SH-SY5Y (cell line): Measurements from ENCODE around the gene SLC22A3.

Experiments
- GATA2 ChIP-seq: IDR thresholded peaks from 2 replicates; pipeline ENCODE4 v1.6.1; 2011; ENCODE audit warnings: mild to moderate bottlenecking, low read depth, low read length
- GATA3 ChIP-seq: IDR thresholded peaks from 2 replicates; pipeline ENCODE4 v1.6.1; 2011; ENCODE audit warnings: low read depth, mild to moderate bottlenecking, low read length, moderate library complexity

The SLC22A3 gene

DNA sequence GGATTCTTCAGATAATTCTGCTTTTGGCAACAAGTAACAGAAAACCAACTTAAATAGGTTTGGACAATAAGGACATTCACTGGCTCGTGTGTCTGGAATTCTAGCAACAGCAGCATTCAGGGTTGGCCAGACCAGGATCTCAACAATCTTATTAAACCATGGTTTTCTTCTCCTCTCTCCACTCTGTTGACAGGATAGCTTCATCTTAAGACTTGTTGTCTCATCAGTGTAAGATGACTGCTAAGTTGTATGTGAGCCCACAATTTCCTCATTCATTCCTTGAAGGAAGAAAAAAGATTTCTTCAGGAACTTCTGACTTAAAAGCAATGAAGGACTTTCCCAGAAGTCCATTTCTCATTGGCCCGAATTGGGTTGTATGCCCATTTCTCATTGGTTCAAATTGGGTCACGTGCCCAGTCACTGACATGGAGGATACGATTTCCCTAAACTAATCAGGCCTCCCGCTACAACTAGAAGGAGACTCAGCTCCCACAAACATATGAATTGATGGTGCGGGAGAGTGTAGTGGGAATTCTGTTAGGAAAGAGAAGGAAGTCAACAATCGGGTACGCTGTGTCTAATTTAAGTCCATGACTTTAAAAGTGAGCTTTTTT is 83.7 kb downstream of the SLC22A3 start:
- TF ChIP-seq GATA3 (no peak), GATA2 (no peak)

DNA sequence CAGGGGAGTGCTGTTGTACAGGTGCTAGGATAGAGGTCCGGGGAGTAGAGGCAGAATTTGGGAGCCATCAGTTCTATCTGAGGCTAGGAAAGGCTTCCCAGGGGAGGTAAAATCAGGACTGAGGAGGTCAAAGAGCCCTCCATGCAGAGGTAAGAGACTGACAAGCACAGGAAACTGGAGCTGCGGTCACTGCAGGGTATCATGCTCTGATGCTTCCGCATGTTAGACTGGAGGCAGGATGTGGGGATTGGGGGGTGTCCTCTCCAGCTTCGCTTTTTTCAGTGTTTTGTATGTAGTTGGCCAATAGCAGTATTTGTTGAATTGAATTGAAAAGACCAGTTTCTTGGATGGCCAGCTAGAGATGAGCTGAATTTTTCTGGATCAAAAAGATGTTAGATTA is 87.8 kb downstream of the SLC22A3 start:
- TF ChIP-seq GATA2 (no peak), GATA3 (no peak)

DNA sequence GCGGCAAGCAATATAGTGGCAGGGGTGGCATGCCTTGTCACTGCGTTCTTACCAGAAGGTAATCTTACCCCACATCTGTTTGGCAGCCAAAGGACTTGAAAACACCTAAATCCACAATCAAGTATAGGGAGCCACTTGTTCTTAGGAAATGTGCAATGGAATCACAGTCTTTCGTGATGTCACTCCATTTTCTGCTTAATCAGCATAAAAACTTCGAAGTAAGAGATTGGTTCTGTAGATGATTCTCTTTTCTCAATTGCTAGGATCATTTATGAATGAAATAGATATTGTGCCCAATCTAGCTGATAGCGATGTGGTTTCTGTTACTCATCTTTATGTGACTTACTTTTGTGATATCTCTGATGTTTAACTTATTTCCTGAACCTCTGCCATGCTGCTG is 89.0 kb downstream of the SLC22A3 start:
- no peak for TF ChIP-seq GATA2
- TF ChIP-seq GATA3, result no peak

DNA sequence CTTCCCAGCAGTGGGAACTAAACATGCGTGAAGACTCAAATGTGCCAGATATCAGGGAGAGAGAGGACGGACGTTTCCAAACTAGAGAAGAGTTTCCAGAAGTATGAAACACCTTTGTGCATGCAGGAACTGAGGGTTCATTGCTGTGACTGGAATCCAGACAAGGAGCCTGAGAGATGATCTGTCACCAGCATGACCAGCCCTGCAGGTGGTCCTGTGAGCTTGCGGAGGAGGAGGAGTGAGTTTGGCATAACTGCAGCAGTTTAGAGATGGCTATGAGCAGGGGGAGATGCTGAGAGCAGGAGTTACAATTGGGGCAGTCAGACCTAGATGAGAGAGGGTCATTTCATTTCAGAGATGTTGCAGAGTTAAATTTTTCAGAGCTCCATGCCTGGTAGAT is 89.6 kb downstream of the SLC22A3 start:
- no peak for TF ChIP-seq GATA3
- no peak for TF ChIP-seq GATA2

DNA sequence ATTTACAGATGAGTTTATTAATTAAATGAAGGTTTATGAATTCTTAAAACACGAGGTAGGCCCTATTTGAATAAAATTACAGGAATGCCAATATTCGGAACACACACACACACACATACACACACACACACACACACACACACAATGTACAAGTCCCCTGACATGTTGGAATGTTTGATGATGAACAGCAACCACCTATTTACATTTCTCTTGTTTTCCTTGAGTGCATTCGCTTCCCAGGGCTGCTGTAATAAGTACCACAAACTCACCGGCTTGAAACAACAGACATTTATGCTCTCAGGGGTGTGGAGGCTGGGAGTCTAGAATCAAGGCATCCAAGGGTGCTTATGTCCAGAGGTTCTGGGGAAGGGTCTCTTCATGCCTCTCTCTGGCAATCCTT is 90.3 kb downstream of the SLC22A3 start:
- TF ChIP-seq GATA3, result no peak
- no peak for TF ChIP-seq GATA2

DNA sequence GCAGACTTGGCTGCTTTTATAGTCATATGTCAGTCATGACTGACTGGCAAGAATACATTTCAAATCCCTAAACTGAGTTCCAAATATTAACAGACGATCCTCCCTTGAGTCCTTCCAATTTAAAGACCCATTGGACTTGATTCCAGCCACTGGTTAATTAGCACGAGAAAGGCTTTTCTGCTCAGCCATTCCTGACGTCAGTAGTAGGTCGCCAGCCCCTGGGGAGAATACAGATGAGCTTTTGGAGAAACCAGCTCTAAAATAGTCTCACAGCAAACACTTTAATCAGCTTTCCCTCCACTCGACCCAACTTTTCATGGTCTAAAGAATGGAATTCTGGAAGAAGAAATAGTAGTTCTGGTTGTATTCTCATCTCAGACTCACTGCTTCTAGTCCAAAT is 91.6 kb downstream of the SLC22A3 start:
- TF ChIP-seq GATA3 (no peak), GATA2 (no peak)

DNA sequence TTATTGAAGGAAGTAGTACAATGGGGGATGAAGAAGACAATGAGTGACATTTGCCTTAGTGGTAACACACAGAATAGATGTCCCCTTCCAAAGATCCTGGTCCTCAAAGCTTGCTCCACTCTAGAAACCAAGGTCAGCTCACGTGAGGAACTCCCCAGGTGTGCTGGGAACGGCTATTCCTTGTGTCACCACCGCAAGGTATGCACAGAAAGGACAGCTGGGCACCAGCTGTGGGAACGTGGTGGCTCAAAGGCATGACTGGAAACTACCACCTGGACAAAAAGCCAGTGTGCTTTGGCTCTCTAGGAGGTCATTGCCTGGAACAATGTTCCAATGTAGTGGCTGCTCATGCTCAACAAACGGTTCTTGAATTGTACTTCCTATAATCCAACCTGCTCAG is 94.0 kb downstream of the SLC22A3 start:
- TF ChIP-seq GATA2 (no peak), GATA3 (no peak)

DNA sequence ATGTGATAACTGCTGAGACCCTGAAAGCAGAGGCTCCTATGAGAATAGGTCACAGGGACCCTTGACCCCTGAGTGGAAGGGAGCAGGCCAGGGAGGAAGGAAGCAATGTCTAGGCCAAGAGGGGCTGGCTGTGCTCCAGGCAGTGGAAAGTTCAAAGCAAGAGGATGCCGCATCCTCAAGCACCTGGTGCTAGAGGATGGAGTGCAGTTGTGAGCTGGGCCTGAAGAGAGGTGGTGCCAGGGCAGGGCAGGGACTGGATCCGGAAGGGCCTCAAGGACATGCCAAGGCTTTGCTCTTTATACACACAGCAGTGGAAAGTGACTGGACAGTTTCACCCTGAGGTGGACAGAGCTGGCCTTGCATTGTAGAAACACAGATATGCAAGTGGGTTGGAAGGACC is 97.0 kb downstream of the SLC22A3 start:
- TF ChIP-seq GATA2 (no peak), GATA3 (no peak)

DNA sequence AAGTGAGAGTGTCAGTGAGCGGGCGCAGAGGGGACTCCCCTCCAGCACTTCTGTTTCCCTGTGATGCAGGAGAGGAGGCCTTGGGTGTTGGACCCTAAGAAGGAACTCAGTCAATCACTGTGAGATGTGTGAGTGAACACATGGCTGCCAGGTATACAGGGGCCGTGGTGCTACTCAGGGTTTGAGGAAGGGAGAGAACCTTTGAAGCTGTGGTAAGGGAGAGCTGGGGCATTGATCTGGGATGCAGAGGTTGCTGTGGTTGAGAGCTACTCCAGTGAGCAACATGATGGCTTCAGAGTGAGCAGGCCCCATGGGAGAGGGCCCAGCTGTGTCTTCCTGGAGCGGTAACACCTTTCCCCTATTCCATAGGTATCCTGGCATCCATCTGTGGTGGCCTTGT is 99.2 kb downstream of the SLC22A3 start:
- TF ChIP-seq GATA3 (no peak), GATA2 (no peak)

DNA sequence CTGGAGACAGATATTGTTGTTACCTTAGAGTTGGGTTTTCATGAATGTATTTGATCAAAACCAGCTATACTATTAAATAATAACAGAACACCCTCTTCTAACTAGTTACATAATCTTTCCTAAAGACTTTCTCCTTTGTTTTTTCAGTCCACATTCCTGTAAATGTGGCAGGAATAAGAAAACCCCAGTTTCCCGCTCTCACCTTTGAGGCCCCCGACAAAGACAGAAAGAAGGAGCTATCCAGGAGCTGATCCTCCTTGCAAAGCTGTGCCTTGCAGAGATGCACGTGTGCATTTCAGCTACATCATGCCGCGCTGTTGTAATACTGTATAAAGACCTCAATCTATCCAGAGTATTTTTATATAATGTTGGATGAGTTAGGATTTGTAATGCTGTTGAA is 102.7 kb downstream of the SLC22A3 start:
- TF ChIP-seq GATA2 (no peak), GATA3 (no peak)

DNA sequence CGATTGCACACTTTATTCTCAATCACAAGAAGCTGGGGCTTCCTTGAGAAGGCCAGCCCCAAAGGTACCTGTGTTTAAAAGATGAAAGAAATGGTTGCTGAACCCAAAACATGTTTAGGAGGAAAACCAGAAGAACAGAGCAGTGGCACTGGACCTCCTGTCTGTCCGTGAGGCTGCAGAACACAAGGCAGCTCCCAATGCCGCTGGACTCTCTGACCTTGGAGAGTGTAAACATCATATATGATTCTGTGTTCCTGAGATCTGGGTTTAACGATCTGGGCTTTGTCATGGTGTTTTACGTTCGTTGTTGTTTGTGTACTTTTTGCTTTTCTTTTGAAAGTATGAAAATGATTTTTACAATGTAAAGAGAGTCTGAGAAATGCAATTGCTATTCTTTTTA is 106.1 kb downstream of the SLC22A3 start:
- TF ChIP-seq GATA3 (no peak), GATA2 (no peak)

DNA sequence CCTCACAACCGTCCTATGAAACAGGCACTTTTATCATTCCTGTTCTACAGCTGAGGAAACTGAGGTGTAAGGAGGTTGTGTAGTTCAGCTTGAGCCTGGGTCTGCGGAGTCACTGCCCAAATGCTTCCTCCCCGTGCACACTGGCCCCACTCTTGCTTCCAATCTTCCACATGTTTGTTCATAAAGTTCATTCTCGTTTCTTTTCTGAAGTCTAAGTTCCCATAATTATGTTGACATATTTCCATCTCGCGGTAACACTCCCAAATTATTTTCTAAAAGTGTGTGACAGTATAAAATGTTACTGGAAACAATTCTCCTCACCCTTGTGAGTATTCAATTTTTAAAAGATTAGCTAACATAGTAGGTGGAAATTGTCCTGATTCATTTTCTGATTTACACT is 106.9 kb downstream of the SLC22A3 start:
- TF ChIP-seq GATA2, result no peak
- TF ChIP-seq GATA3, result no peak

DNA sequence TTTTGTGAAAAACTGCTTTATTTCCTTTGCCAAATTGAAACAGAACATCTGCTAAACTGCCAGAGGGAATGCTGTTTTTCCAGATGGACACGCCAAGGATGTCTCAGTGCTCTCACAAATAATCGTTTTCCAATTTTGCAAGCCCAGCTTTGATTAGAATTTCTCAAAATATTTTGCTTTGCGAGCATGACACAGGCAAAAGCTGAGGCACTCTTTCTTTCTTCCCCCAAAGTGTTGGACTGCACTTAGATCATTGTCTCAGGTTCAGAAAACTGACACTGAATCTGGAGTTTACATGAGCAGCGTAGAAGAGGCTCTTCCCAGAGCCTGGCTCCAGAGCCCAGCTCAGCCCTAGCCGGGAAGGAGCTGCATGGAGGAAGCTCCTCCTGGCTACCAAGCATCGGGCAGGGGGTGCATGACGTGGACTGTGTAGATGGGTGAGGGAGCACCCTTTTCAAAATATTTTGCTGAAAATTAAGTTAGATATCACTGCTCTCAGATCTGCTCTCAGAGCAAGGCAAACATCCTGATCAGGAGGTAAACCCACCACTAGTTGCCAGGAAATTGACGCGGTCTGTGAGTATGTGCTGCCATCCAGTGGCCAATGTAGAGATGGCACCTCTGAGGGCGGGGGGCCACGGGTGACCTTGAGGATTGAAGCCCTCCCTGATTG is 107.5 kb downstream of the SLC22A3 start:
- TF ChIP-seq GATA3, result no peak
- no peak for TF ChIP-seq GATA2

DNA sequence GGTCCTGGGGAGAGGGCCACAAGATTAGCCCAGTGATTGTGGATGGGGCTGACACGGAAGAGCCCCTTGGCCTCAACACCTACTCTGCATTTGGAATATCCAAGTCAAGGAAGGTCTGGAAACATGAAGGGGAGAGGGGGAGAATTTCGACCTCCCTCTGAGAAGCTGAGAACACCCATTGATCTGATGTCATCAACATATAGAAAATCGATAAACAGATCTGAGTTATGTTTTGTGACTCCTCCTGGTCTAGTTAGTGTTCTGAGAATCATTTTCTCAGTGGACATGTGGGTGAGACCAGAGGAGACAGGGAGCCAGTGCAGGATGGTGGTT is 108.0 kb downstream of the SLC22A3 start:
- no peak for TF ChIP-seq GATA2
- TF ChIP-seq GATA3, result no peak

DNA sequence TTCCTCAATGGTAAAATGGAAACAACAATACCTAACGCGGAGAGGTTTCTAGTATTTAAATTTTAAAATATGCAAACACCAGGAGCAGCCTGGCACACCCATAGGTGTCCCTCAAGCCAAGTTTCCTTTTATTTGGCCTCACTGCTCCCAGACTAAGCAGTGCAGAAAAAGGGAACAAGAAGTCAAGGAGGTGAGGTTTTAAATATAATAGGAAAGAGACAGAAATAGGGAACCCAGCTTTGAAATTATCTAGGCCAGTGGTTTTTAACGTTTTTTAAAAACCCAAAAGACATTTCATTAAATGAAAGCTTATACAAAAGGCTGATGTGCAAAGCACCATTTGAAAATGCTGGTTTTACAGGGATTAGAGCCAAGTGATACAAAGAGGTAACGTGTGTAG is 109.6 kb downstream of the SLC22A3 start:
- no peak for TF ChIP-seq GATA3
- no peak for TF ChIP-seq GATA2

DNA sequence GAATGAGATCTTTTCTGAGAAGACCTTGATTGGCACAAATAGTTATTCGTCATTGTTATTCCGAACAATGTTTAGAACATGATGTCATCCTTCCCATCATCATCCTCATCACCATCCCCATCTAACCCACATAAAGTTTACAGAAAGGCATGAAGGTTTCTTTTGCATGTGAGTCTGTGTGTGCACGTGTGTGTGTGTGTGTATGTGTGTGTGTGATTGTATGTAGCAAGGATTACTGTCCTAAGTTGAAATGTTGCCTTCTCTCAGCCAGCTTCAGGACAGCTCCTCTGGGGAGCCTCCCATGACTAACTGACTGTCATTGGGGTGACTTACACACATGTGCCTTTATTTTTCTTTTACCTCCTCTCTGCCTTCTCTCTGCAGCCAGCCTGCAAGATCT is 113.5 kb downstream of the SLC22A3 start:
- TF ChIP-seq GATA3 (no peak), GATA2 (no peak)
